ENCODE data around the gene TOMM5.

The TOMM5 gene

GRCh38 chr9:37587521-37587920 is 4.9 kb downstream of the TOMM5 start:
- DNase-seq (no peak), ATAC-seq (no peak)
- Mint-ChIP-seq H3K4me3 (no peak overlapping the region), H3K9me3 (no peaks in the 10 kb centered on the region), H3K4me1 (peaks cover 26% of the 10 kb centered on the region), H3K36me3 (ENCODE audit: low read depth) (peaks cover 79% of the 10 kb centered on the region), H3K27ac (peak overlapping the region; percentile 2), H3K27me3 (peaks cover 2% of the 10 kb centered on the region)

- peaks cover 2% of the 10 kb centered on the region for H3K4me1 Mint-ChIP-seq
- peaks cover 67% of the 10 kb centered on the region for H3K36me3 Mint-ChIP-seq (ENCODE audit: low read depth)
- H3K9me3 Mint-ChIP-seq, result no peaks in the 10 kb centered on the region
- no peak overlapping the region for H3K27ac Mint-ChIP-seq
- H3K27me3 Mint-ChIP-seq, result no peaks in the 10 kb centered on the region
- DNase-seq, result no peak
- no peak for ATAC-seq
- no peak overlapping the region for H3K4me3 Mint-ChIP-seq
These were observed 8.8 kb downstream of the TOMM5 start for GRCh38 chr9:37583522-37584121.

GRCh38 chr9:37582548-37583157 is 9.7 kb downstream of the TOMM5 start:
- no peaks in the 10 kb centered on the region for H3K9me3 Mint-ChIP-seq
- ATAC-seq (no peak), DNase-seq (no peak)
- H3K27me3 Mint-ChIP-seq, result no peaks in the 10 kb centered on the region
- no peak overlapping the region for H3K4me3 Mint-ChIP-seq
- H3K36me3 Mint-ChIP-seq (ENCODE audit: low read depth), result peaks cover 64% of the 10 kb centered on the region
- H3K4me1 Mint-ChIP-seq, result peaks cover under 1% of the 10 kb centered on the region
- no peak overlapping the region for H3K27ac Mint-ChIP-seq

- Mint-ChIP-seq H3K27ac (no peak within 1 kb of the TSS), H3K4me1 (peaks cover 28% of the 10 kb centered on the region), H3K4me3 (peak within 1 kb of the TSS; percentile 77), H3K9me3 (no peaks in the 10 kb centered on the region), H3K27me3 (peaks cover 2% of the 10 kb centered on the region), H3K36me3 (ENCODE audit: low read depth) (peaks cover 29% of the 10 kb centered on the region)
- ATAC-seq, result peak; percentile 68
- DNase-seq, result peak; percentile 49
These were observed 16.3 kb downstream of the TOMM5 start, which contains the start of gene FBXO10 for GRCh38 chr9:37575921-37576721. Gene FBXO10 (minus strand): TSS chr9:37576380. CDS start chr9:37541768, 34,612 bp downstream.

- Mint-ChIP-seq H3K4me1 (peaks cover 28% of the 10 kb centered on the region), H3K36me3 (ENCODE audit: low read depth) (peaks cover 25% of the 10 kb centered on the region), H3K9me3 (no peaks in the 10 kb centered on the region), H3K27me3 (peaks cover 2% of the 10 kb centered on the region), H3K27ac (no peak overlapping the region), H3K4me3 (peak overlapping the region; percentile 63)
- no peak for DNase-seq
- peak; percentile 16 for ATAC-seq
These were observed 16.9 kb downstream of the TOMM5 start for GRCh38 chr9:37575511-37575914.

- ATAC-seq (no peak), DNase-seq (no peak)
- no peak overlapping the region for H3K27ac Mint-ChIP-seq
- peaks cover 21% of the 10 kb centered on the region for H3K36me3 Mint-ChIP-seq (ENCODE audit: low read depth)
- H3K4me1 Mint-ChIP-seq, result peaks cover 28% of the 10 kb centered on the region
- H3K4me3 Mint-ChIP-seq, result no peak overlapping the region
- H3K27me3 Mint-ChIP-seq, result peaks cover 2% of the 10 kb centered on the region
- no peaks in the 10 kb centered on the region for H3K9me3 Mint-ChIP-seq
These were observed 17.4 kb downstream of the TOMM5 start for GRCh38 chr9:37575001-37575400.

- ATAC-seq (no peak), DNase-seq (no peak)
- H3K4me3 Mint-ChIP-seq, result no peak overlapping the region
- peaks cover 20% of the 10 kb centered on the region for H3K36me3 Mint-ChIP-seq (ENCODE audit: low read depth)
- H3K4me1 Mint-ChIP-seq, result peaks cover 28% of the 10 kb centered on the region
- no peaks in the 10 kb centered on the region for H3K9me3 Mint-ChIP-seq
- H3K27ac Mint-ChIP-seq, result no peak overlapping the region
- peaks cover 2% of the 10 kb centered on the region for H3K27me3 Mint-ChIP-seq
These were observed 18.1 kb downstream of the TOMM5 start for GRCh38 chr9:37574241-37574721.

- DNase-seq, result no peak
- no peak for ATAC-seq
- H3K27ac Mint-ChIP-seq, result no peak overlapping the region
- no peaks in the 10 kb centered on the region for H3K9me3 Mint-ChIP-seq
- H3K27me3 Mint-ChIP-seq, result peaks cover under 1% of the 10 kb centered on the region
- H3K4me1 Mint-ChIP-seq, result peaks cover 16% of the 10 kb centered on the region
- peaks cover 12% of the 10 kb centered on the region for H3K36me3 Mint-ChIP-seq (ENCODE audit: low read depth)
- H3K4me3 Mint-ChIP-seq, result no peak overlapping the region
These were observed 21.1 kb downstream of the TOMM5 start for GRCh38 chr9:37571282-37571681.

GRCh38 chr9:37566716-37567115 is 25.7 kb downstream of the TOMM5 start:
- DNase-seq (no peak), ATAC-seq (no peak)
- H3K4me1 Mint-ChIP-seq, result peaks cover 7% of the 10 kb centered on the region
- H3K4me3 Mint-ChIP-seq, result no peak overlapping the region
- H3K36me3 Mint-ChIP-seq (ENCODE audit: low read depth), result peaks cover 34% of the 10 kb centered on the region
- H3K27me3 Mint-ChIP-seq, result no peaks in the 10 kb centered on the region
- H3K9me3 Mint-ChIP-seq, result peaks cover 15% of the 10 kb centered on the region
- H3K27ac Mint-ChIP-seq, result no peak overlapping the region

- Mint-ChIP-seq H3K27me3 (no peaks in the 10 kb centered on the region), H3K36me3 (ENCODE audit: low read depth) (peaks cover 34% of the 10 kb centered on the region), H3K27ac (no peak overlapping the region), H3K4me1 (peaks cover 8% of the 10 kb centered on the region), H3K4me3 (no peak overlapping the region), H3K9me3 (peaks cover 15% of the 10 kb centered on the region)
- ATAC-seq (no peak), DNase-seq (no peak)
These were observed 26.5 kb downstream of the TOMM5 start for GRCh38 chr9:37565661-37566618.

GRCh38 chr9:37564916-37565315 is 27.5 kb downstream of the TOMM5 start:
- no peak for ATAC-seq
- H3K36me3 Mint-ChIP-seq (ENCODE audit: low read depth), result peaks cover 34% of the 10 kb centered on the region
- no peak for DNase-seq
- H3K4me1 Mint-ChIP-seq, result peaks cover 8% of the 10 kb centered on the region
- H3K4me3 Mint-ChIP-seq, result no peak overlapping the region
- no peaks in the 10 kb centered on the region for H3K27me3 Mint-ChIP-seq
- no peak overlapping the region for H3K27ac Mint-ChIP-seq
- peaks cover 15% of the 10 kb centered on the region for H3K9me3 Mint-ChIP-seq

- no peak for ATAC-seq
- H3K36me3 Mint-ChIP-seq (ENCODE audit: low read depth), result peaks cover 34% of the 10 kb centered on the region
- no peak for DNase-seq
- peaks cover 8% of the 10 kb centered on the region for H3K4me1 Mint-ChIP-seq
- H3K9me3 Mint-ChIP-seq, result peaks cover 15% of the 10 kb centered on the region
- H3K27me3 Mint-ChIP-seq, result no peaks in the 10 kb centered on the region
- H3K4me3 Mint-ChIP-seq, result no peak overlapping the region
- H3K27ac Mint-ChIP-seq, result no peak overlapping the region
These were observed 28.4 kb downstream of the TOMM5 start for GRCh38 chr9:37563806-37564513.

- no peak overlapping the region for H3K4me3 Mint-ChIP-seq
- peaks cover 15% of the 10 kb centered on the region for H3K9me3 Mint-ChIP-seq
- DNase-seq (no peak), ATAC-seq (no peak)
- peaks cover 7% of the 10 kb centered on the region for H3K4me1 Mint-ChIP-seq
- H3K36me3 Mint-ChIP-seq (ENCODE audit: low read depth), result peaks cover 28% of the 10 kb centered on the region
- no peaks in the 10 kb centered on the region for H3K27me3 Mint-ChIP-seq
- no peak overlapping the region for H3K27ac Mint-ChIP-seq
These were observed 29.6 kb downstream of the TOMM5 start for GRCh38 chr9:37562826-37563225.

All from activated naive CD8-positive, alpha-beta T cell treated with anti-CD3 and anti-CD28 coated beads, Interleukin-2, amount 50 U/mL, for 24 hours (primary cell).